Bladder microvascular endothelial cell (primary cell): ENCODE data around the gene FOXA1. TPM values are rescaled to one million over a fixed set of nuclear protein-coding genes. Genes with fewer than 3 reads are reported as not detected.

Experiments used
- total RNA-seq: library from RNA; depleted of rRNA; stranded (reverse); fragments of >200 nt; gene quantifications from 2 replicates; pipeline ENCODE4 v1.2.3, GENCODE V29; 2014

FOXA1 gene
- not detected in 2 replicates for total RNA-seq

GRCh38 chr14:37594971-37595808 is at the start of gene FOXA1, which contains the start of gene TTC6:
Gene FOXA1, minus strand, starts transcription at chr14:37595249. Its CDS starts 277 bp downstream, at chr14:37594972.
Gene TTC6, plus strand, starts transcription at chr14:37595629. Its CDS starts 26,436 bp downstream, at chr14:37622065.

Other genes with a start within 250 kb of the FOXA1 start
- not detected in 2 replicates for gene TTC6, start 380 bp upstream of the FOXA1 start, total RNA-seq